ACC112 (cell line): Measurements from ENCODE around the gene AFF2.
"Not testable (repeated sequence)": the region's sequence is repeated elsewhere in the genome, so short reads cannot be mapped to it uniquely, and the experiment has no call there.

ENCODE experiments used
- H2AFZ ChIP-seq: fragments of 200-600 bp; sonication (generic); one replicate; pipeline ENCODE4 v1.6.0; 2017; ENCODE audit warnings: antibody characterized with exemption, low read length; ENCODE audit not compliant: unreplicated experiment
- H3K27ac ChIP-seq: fragments of 200-600 bp; sonication (generic); 2 replicates; pipeline ENCODE4 v1.5.1; 2014; ENCODE audit warnings: low read depth, mild to moderate bottlenecking, antibody characterized with exemption, low read length, moderate library complexity
- H3K27me3 ChIP-seq: fragments of 200-600 bp; sonication (generic); 2 replicates; pipeline ENCODE4 v1.6.1; 2014; ENCODE audit warnings: mild to moderate bottlenecking, antibody characterized with exemption, low read length, moderate library complexity, mixed read lengths; ENCODE audit not compliant: insufficient read depth
- H3K36me3 ChIP-seq: fragments of 200-600 bp; sonication (generic); 2 replicates; pipeline ENCODE4 v1.6.1; 2016; ENCODE audit warnings: mild to moderate bottlenecking, antibody characterized with exemption, low read length, moderate library complexity, mixed read lengths; ENCODE audit not compliant: insufficient read depth
- H3K4me1 ChIP-seq: fragments of 200-600 bp; sonication (generic); one replicate; pipeline ENCODE4 v1.6.1; 2016; ENCODE audit warnings: low read length, mixed read lengths; ENCODE audit not compliant: insufficient read depth, unreplicated experiment, control insufficient read depth
- H3K4me3 ChIP-seq: fragments of 200-600 bp; sonication (generic); 2 replicates; pipeline ENCODE4 v1.5.1; 2014; ENCODE audit warnings: mild to moderate bottlenecking, low read depth, low read length
- H3K79me2 ChIP-seq: fragments of 200-600 bp; sonication (generic); one replicate; pipeline ENCODE4 v1.6.0; 2016; ENCODE audit warnings: low read length; ENCODE audit not compliant: control insufficient read depth, unreplicated experiment, insufficient read depth

AFF2 gene

DNA sequence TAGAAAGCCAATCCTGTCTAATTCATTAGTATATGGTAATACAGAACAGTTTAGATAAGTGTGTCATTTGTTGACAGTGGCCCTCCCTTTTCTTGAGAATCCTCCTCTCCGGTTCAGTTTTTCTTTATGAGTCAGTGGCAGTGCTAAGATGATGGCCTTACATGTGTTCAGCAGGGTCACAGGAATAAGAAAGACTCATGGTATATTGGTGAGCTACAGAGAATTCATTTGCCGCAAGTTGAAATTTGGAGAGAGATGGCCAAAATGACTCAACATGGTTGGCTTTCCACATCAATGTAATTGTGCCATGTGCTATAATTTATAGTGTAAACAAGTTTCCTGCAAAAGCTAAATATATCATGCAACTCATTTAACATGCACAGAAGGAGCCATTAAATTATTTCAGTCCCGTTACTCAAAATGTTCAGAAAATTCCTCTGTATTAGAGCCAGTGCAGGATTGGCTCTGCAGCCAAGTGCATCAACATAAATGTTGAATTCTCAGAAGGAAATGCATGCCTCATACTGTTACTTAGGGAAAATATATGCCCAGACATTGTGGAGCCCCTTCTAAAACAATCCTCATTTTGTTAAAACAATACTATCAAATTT, 374.3 kb downstream of the AFF2 start:
- no peak overlapping the region for H2AFZ ChIP-seq
- H3K27me3 ChIP-seq = no peaks in the 10 kb centered on the region
- no peak overlapping the region for H3K4me3 ChIP-seq
- no peak overlapping the region for H3K27ac ChIP-seq
- peaks cover 2% of the 10 kb centered on the region for H3K4me1 ChIP-seq
- no peaks in the 10 kb centered on the region for H3K79me2 ChIP-seq
- H3K36me3 ChIP-seq = no peaks in the 10 kb centered on the region

DNA sequence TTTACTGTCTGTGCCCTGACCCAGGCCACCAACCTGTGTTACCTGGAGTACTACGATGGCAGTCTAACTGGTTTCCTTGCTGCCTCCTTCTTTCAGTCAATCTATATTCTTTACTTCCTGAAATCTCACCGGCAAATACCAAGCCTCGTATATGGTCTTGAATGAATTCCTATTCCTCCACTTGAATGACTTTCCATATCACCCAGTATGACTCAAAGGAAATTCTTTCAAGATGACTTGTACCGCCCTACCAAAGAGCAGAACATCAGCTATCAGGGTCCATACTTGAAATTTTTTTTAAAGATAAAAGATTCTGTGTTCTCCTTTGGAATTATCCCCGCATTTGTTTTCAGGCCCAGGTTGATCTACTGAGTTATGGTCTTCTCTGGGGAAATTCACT, 378.0 kb downstream of the AFF2 start:
- H3K79me2 ChIP-seq = no peaks in the 10 kb centered on the region
- no peak overlapping the region for H3K27ac ChIP-seq
- H2AFZ ChIP-seq = no peak overlapping the region
- H3K4me1 ChIP-seq = peaks cover 2% of the 10 kb centered on the region
- no peaks in the 10 kb centered on the region for H3K27me3 ChIP-seq
- H3K4me3 ChIP-seq = no peak overlapping the region
- no peaks in the 10 kb centered on the region for H3K36me3 ChIP-seq

- H3K4me1 ChIP-seq = no peaks in the 10 kb centered on the region
- H3K27ac ChIP-seq = no peak overlapping the region
- H3K36me3 ChIP-seq = no peaks in the 10 kb centered on the region
- no peaks in the 10 kb centered on the region for H3K79me2 ChIP-seq
- H3K27me3 ChIP-seq = no peaks in the 10 kb centered on the region
- H3K4me3 ChIP-seq = no peak overlapping the region
- no peak overlapping the region for H2AFZ ChIP-seq
These were observed 384.8 kb downstream of the AFF2 start for GRCh38 chrX:148885203-148885602.

DNA sequence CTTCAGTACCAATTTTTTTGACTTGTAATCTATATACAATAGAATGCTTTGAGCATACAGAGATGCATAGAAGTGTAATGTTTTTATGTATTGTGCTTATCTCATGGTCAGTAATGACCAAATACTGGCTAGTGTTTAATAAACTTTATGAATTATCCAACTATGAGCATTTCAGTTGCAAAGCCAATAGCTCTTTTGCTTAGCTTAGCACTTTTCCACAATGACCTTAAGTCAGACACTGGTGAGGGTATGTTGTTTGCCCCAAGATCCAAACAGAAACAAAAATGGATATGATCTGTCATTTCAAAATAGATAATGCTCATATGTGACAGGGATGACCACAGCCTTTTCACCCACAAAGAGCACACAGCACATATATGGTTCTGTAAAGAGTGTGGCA, 393.0 kb downstream of the AFF2 start:
- Histone ChIP-seq H3K27ac (no peak overlapping the region), H3K4me1 (no peaks in the 10 kb centered on the region), H3K79me2 (no peaks in the 10 kb centered on the region), H3K27me3 (no peaks in the 10 kb centered on the region), H3K36me3 (no peaks in the 10 kb centered on the region), H2AFZ (no peak overlapping the region), H3K4me3 (no peak overlapping the region)

- Histone ChIP-seq H2AFZ (no peak overlapping the region), H3K27ac (no peak overlapping the region), H3K4me3 (no peak overlapping the region), H3K79me2 (no peaks in the 10 kb centered on the region), H3K4me1 (no peaks in the 10 kb centered on the region), H3K27me3 (no peaks in the 10 kb centered on the region), H3K36me3 (no peaks in the 10 kb centered on the region)
These were observed 402.2 kb downstream of the AFF2 start for GRCh38 chrX:148902581-148902980.

DNA sequence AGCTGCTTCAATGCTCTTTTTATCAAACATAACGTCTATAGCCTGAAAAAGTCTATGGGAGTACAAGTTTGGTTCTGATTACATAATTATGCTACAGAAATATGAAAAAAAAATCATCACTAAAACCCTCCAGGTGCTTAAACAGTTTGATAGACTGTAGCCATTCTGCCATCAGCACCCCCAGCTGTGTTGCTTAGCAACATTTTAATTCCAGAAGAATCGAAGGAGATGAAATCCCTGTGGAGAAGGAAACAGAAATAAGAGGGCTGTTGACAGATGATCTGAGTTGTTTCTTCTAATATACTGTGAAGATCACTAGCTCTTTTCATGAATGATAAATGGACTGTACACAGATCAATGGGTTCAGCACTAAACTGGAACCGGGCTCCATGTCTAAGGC, 402.8 kb downstream of the AFF2 start:
- Histone ChIP-seq H3K4me3 (no peak overlapping the region), H3K79me2 (no peaks in the 10 kb centered on the region), H3K4me1 (no peaks in the 10 kb centered on the region), H3K27ac (no peak overlapping the region), H3K27me3 (no peaks in the 10 kb centered on the region), H2AFZ (no peak overlapping the region), H3K36me3 (no peaks in the 10 kb centered on the region)

- Histone ChIP-seq H3K4me3 (no peak overlapping the region), H3K27ac (no peak overlapping the region), H3K27me3 (no peaks in the 10 kb centered on the region), H2AFZ (no peak overlapping the region), H3K4me1 (no peaks in the 10 kb centered on the region), H3K36me3 (no peaks in the 10 kb centered on the region), H3K79me2 (no peaks in the 10 kb centered on the region)
These were observed 404.1 kb downstream of the AFF2 start for GRCh38 chrX:148904421-148905111.

DNA sequence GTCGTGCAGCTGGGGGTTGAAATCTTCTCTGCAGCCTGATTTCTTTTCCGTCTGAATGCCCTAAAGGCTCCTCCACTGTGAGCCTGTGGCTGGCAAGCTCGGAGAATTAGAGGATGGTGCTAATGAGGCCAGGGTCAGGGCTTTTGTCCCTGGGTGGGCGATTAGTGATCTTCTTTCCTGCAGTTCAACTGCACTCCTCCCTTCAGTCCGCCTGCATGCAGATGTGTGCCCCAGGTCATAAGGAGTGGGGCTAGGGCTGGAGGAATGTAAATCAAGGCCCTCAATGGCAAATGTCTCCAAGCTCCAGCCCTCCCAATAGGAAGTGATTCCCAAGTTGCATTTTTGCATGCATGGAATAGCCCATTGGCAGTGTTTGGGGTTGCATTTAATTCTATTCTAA, 405.0 kb downstream of the AFF2 start:
- H3K27me3 ChIP-seq = no peaks in the 10 kb centered on the region
- no peak overlapping the region for H3K4me3 ChIP-seq
- no peaks in the 10 kb centered on the region for H3K4me1 ChIP-seq
- no peak overlapping the region for H2AFZ ChIP-seq
- no peak overlapping the region for H3K27ac ChIP-seq
- no peaks in the 10 kb centered on the region for H3K36me3 ChIP-seq
- H3K79me2 ChIP-seq = no peaks in the 10 kb centered on the region

DNA sequence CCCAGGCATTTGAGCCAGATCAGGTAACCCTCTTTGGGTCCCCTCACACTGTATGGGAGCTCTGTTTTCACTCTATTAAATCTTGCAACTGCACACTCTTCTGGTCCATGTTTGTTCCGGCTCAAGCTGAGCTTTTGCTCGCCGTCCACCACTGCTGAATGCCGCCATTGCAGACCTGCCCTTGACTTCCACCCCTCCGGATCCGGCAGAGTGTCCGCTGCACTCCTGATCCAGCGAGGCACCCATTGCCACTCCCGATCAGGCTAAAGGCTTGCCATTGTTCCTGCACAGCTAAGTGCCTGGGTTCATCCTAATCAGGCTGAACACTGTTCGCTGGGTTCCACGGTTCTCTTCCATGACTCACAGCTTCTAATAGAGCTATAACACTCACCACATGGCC, 406.2 kb downstream of the AFF2 start:
- not testable (repeated sequence) for H3K27me3 ChIP-seq, H3K4me1 ChIP-seq, H3K36me3 ChIP-seq

GRCh38 chrX:148909758-148910157, 409.3 kb downstream of the AFF2 start:
- Histone ChIP-seq H3K27me3 (no peaks in the 10 kb centered on the region), H3K79me2 (no peaks in the 10 kb centered on the region), H3K27ac (no peak overlapping the region), H3K4me1 (no peaks in the 10 kb centered on the region), H3K4me3 (no peak overlapping the region), H3K36me3 (no peaks in the 10 kb centered on the region), H2AFZ (no peak overlapping the region)

More for the DNA sequence above, 406.2 kb downstream of the AFF2 start:
- not testable (repeated sequence) for H3K4me3 ChIP-seq, H2AFZ ChIP-seq, H3K79me2 ChIP-seq, H3K27ac ChIP-seq

- Histone ChIP-seq H3K4me3 (no peak overlapping the region), H3K36me3 (no peaks in the 10 kb centered on the region), H3K4me1 (no peaks in the 10 kb centered on the region), H2AFZ (no peak overlapping the region), H3K27me3 (no peaks in the 10 kb centered on the region), H3K27ac (no peak overlapping the region), H3K79me2 (no peaks in the 10 kb centered on the region)
These were observed 413.6 kb downstream of the AFF2 start for GRCh38 chrX:148913971-148914370.
